ENCODE measurements around the gene RNASE12. TPM values are rescaled to one million over a fixed set of nuclear protein-coding genes. Genes with fewer than 3 reads are reported as not detected.

Gene RNASE12
- total and polyA plus RNA-seq, 9 of the 15 experiments (the other 6 are each of a cell fraction or from before 2014, with no cell fraction given), result 0.24 TPM; not detected in 8

DNA sequence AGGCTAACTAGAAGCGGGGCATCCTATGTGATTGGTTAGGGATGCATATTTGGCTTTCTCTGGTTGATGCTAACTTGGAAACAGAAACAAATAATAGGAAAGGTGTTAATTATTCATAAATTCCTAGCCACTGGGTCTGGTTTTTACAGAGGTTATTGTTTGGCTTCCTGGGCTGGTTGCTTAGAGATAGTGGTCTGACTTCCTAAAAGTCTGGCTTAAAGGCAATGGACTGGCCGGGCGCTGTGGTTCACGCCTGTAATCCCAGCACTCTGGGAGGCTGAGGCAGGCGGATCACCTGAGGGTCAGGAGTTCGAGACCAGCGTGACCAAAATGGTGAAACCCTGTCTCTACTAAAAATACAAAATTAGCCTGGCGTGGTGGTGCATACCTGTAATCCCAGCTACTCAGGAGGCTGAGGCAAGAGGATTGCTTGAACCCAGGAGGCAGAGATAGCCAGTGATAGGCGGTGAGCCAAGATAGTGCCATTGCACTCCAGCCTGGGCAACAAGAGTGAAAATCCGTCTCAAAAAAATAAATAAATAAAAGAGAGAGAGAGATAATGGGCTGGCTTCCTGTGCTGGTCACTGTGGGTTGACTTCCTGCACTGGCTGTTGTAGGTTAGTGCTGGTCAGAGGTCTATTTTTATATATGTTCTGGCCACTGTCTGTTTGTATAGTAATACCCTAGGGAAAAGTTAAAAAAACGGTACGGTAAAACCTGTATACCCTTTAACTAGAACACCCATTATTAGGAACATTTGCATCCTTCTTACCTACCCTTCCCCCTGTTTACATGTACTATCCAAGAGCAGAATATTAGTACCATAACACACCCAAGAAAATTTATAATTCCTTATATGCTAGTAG lies 26.2 kb upstream of the RNASE12 start:
- H2AFZ ChIP-seq (ENCODE audit: low read depth, low read length), result 0 out of 2 replicates have a peak overlapping the region, but pooled peaks have one; percentile 31
- no peak for FAIRE-seq
- intact Hi-C loops (cut with micrococcal nuclease) (no loop called here), in situ Hi-C loops (cut with MboI) (no loop called here)
- no peaks in the 10 kb centered on the region for H3K79me2 ChIP-seq (ENCODE audit: control insufficient read depth, insufficient read depth, low read length)
- no TSS peak for BruUV-seq (replicated peaks)
- no peak for ATAC-seq
- ChIA-PET POLR2A (no interaction called here), CTCF (ENCODE audit: low intra/inter-chr PET ratio) (no interaction called here)
- DNase-seq (ENCODE audit: extremely low read depth in 1 of 4, low spot score in 3 of 4), result no peak
- H3K9me1 ChIP-seq (ENCODE audit: control insufficient read depth, insufficient read depth, low read length), result no peaks in the 10 kb centered on the region
- no peak overlapping the region for H3K9ac ChIP-seq (ENCODE audit: insufficient read depth in 1 of 2, low read depth in 2 of 2, low read length in 2 of 2)
- peak; percentile 55 for TF ChIP-seq ETV1 (tag; conservative IDR thresholded peaks at IDR 0.05; ENCODE audit: low read depth)
- TF ChIP-seq ZNF740 (CRISPR knock-in tag; IDR thresholded peaks at IDR 0.05), result no peak
- TF ChIP-seq ZNF740 (tag; IDR thresholded peaks at IDR 0.05), result no peak
- TF ChIP-seq SMARCE1 (IDR thresholded peaks at IDR 0.05), result no peak
- TF ChIP-seq LCOR (CRISPR knock-in tag; IDR thresholded peaks at IDR 0.05), result no peak
- no peak for TF ChIP-seq COPS2 (conservative IDR thresholded peaks at IDR 0.05)
- no peak for TF ChIP-seq SMAD1 (IDR thresholded peaks at IDR 0.05; ENCODE audit: low read depth, low read length, partially characterized antibody)
- no peak for TF ChIP-seq ILK (tag; IDR thresholded peaks at IDR 0.05; ENCODE audit: borderline replicate concordance, low read depth)
- peak; percentile 31; the same call in 1 of the 2 replicates for TF ChIP-seq NFIC (IDR thresholded peaks at IDR 0.05)
- no peak overlapping the region for H3K4me3 ChIP-seq
- H3K4me1 ChIP-seq (replicated peaks in 1 of 2; ENCODE audit: control insufficient read depth in 2 of 2, insufficient read depth in 2 of 2, low read length in 2 of 2), result peaks cover 5 to 18% of the 10 kb centered on the region in 2 experiments; a peak in 3 of 5 replicates
- H3K27ac ChIP-seq (ENCODE audit: extremely low read depth, low read depth, low read length), result peak overlapping the region; percentile 57; the same call in 1 of the 3 replicates
- H3K27me3 ChIP-seq (ENCODE audit: control insufficient read depth in 2 of 2, insufficient read depth in 2 of 2, low read length in 2 of 2), result no peaks in the 10 kb centered on the region
- no peaks in the 10 kb centered on the region for H4K20me1 ChIP-seq (replicated peaks; ENCODE audit: control insufficient read depth, insufficient read depth, low read length)
- H3K9me3 ChIP-seq (replicated peaks; ENCODE audit: control insufficient read depth, insufficient read depth, low read depth, low read length), result no peaks in the 10 kb centered on the region
- no peak overlapping the region for H3K4me2 ChIP-seq (ENCODE audit: insufficient read depth, low read length)
- WGBS (ENCODE audit: insufficient coverage, low coverage, missing lambda C conversion rate), result 56% methylated on average over 11 of the region's 12 CpGs
- H3K36me3 ChIP-seq (ENCODE audit: control insufficient read depth, insufficient read depth, low read length), result no peaks in the 10 kb centered on the region

Data from K562 (cell line).